ENCODE results near the gene PDZD7.

DNA sequence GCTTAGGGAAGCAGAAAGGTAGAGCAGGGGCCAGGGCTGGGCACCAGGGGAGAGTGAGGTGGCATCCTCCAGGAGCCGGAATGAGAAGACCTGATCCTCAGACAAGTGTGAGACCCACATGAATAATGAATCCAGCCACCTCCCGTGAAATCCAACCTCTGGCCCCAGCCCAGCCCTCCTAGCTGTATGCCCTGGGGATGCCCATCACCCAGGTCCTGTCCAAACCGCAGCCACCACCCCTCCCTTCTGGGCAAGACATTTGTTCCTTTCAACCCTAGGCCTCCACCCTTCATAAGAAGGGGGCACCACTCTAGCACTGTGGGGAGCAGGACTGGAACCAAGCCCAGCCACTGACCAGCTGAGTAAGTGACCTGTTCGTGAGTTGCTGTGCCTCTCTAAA lies 9.7 kb downstream of the PDZD7 start:
- TF ChIP-seq POLR2AphosphoS5 (IDR thresholded peaks at IDR 0.05; ENCODE audit: low read depth, low read length): no peak
- TF ChIP-seq JUN (IDR thresholded peaks at IDR 0.05; ENCODE audit: low read depth, low read length): no peak

Data from H1 (cell line).